Keratinocyte (primary cell): ENCODE data around the gene BCAS3. TPM values are rescaled to one million over a fixed set of nuclear protein-coding genes. Genes with fewer than 3 reads are reported as not detected.

Experiments
- DNase-seq: peaks from one replicate; pipeline ENCODE4 v3.0.0-alpha.2; 2011; ENCODE audit warnings: low read depth, missing footprints, low spot score
- FAIRE-seq: peaks from 2 replicates; lab custom pipeline; 2011; peaks lifted over from hg19 to GRCh38; lab: Jason Lieb, UNC
- H2AFZ ChIP-seq: 2 replicates; pipeline ENCODE4 v1.6.0; 2012; ENCODE audit warnings: low read length, control low read depth, inconsistent platforms; ENCODE audit not compliant: control insufficient read depth
- H3K27ac ChIP-seq: 2 replicates; pipeline ENCODE4 v1.5.1; 2011; ENCODE audit warnings: low read length; ENCODE audit not compliant: control insufficient read depth, insufficient read depth
- H3K27me3 ChIP-seq: 3 replicates; pipeline ENCODE4 v1.6.0; 2011; ENCODE audit warnings: low read length; ENCODE audit not compliant: control insufficient read depth, insufficient read depth; ENCODE audit errors: extremely low read depth
- H3K36me3 ChIP-seq, 2 experiments: 2 replicates in 1 of 2; 3 replicates in 1 of 2; pipeline ENCODE4 v1.5.1; 2011; ENCODE audit warnings: low read length in 2 of 2, mild to moderate bottlenecking in 1 of 2; ENCODE audit not compliant: control insufficient read depth in 2 of 2, insufficient read depth in 2 of 2; ENCODE audit errors: extremely low read depth in 1 of 2
- H3K4me1 ChIP-seq: 3 replicates; pipeline ENCODE4 v1.5.1; 2011; ENCODE audit warnings: low read length; ENCODE audit not compliant: control insufficient read depth, insufficient read depth; ENCODE audit errors: extremely low read depth
- H3K4me2 ChIP-seq: 3 replicates; pipeline ENCODE4 v1.6.0; 2011; ENCODE audit warnings: low read depth, low read length; ENCODE audit not compliant: control insufficient read depth, insufficient read depth; ENCODE audit errors: extremely low read depth
- H3K4me3 ChIP-seq, 3 experiments: fragments of 200-600 bp in 1 of 3; sonication (generic) in 1 of 3; 2 replicates in 2 of 3; 3 replicates in 1 of 3; pipeline ENCODE4 v1.5.1; 2011 to 2016; ENCODE audit warnings: low read length in 3 of 3, mild to moderate bottlenecking in 3 of 3, control low read depth in 2 of 3, inconsistent platforms in 1 of 3, low read depth in 1 of 3, mixed read lengths in 1 of 3, mixed run types in 1 of 3, moderate library complexity in 1 of 3; ENCODE audit not compliant: control insufficient read depth in 2 of 3, insufficient read depth in 2 of 3; ENCODE audit errors: extremely low read depth in 1 of 3
- H3K79me2 ChIP-seq: 2 replicates; pipeline ENCODE4 v1.6.0; 2012; ENCODE audit warnings: low read length; ENCODE audit not compliant: control insufficient read depth, insufficient read depth
- H3K9ac ChIP-seq: 3 replicates; pipeline ENCODE4 v1.6.0; 2011; ENCODE audit warnings: low read length; ENCODE audit not compliant: control insufficient read depth, insufficient read depth; ENCODE audit errors: extremely low read depth
- H3K9me1 ChIP-seq: 3 replicates; pipeline ENCODE4 v1.6.0; 2011; ENCODE audit warnings: low read length; ENCODE audit not compliant: control insufficient read depth, insufficient read depth; ENCODE audit errors: extremely low read depth
- H3K9me3 ChIP-seq: 2 replicates; pipeline ENCODE4 v1.5.1; 2012; ENCODE audit warnings: low read depth, low read length; ENCODE audit not compliant: control insufficient read depth
- H4K20me1 ChIP-seq: 3 replicates; pipeline ENCODE4 v1.6.0; 2011; ENCODE audit warnings: low read length; ENCODE audit not compliant: control insufficient read depth, insufficient read depth; ENCODE audit errors: extremely low read depth
- CTCF ChIP-seq, 3 experiments: IDR thresholded peaks in 1 of 3; conservative IDR thresholded peaks in 1 of 3; optimal IDR thresholded peaks in 1 of 3; 2 replicates in 2 of 3; 3 replicates in 1 of 3; pipeline versions ENCODE3 to v1.5.1; 2011; ENCODE audit warnings: low read length in 3 of 3, mild to moderate bottlenecking in 3 of 3, moderate library complexity in 2 of 3, control low read depth in 1 of 3, inconsistent platforms in 1 of 3; ENCODE audit not compliant: insufficient read depth in 2 of 3; ENCODE audit errors: extremely low read depth in 1 of 3
- EZH2 ChIP-seq: IDR thresholded peaks from one replicate; pipeline ENCODE4 v1.6.1; 2012; ENCODE audit warnings: inconsistent platforms, mild to moderate bottlenecking, low read length, moderate library complexity
- dilution Hi-C: fragments of 300-500 bp; cut with MboI; formaldehyde crosslinking; loops from one replicate; pipeline ENCODE4 v1.7.0; 2020; ENCODE audit warnings: low sequenced_read_pairs; ENCODE audit not compliant: extremely low pct_ligation_motif_present
- polyA plus RNA-seq, 5 experiments: library from polyadenylated mRNA; depleted of rRNA in 3 of 5; stranded (reverse) in 3 of 5; stranded (forward) in 1 of 5; unstranded in 1 of 5; fragments of >200 nt; gene quantifications; 1 replicate in 1 of 5; 2 replicates in 3 of 5; 3 replicates in 1 of 5; pipeline versions ENCODE4 v1.2.1 to v1.2.3, GENCODE V29; 2011 to 2012; ENCODE audit warnings: missing spikeins in 2 of 5, low read depth in 1 of 5, low replicate concordance in 1 of 5

Gene BCAS3
- polyA plus RNA-seq, 1 donor (not counting 4 experiments of a cell fraction or from before 2014, with no cell fraction given) = 11.8 TPM

DNA sequence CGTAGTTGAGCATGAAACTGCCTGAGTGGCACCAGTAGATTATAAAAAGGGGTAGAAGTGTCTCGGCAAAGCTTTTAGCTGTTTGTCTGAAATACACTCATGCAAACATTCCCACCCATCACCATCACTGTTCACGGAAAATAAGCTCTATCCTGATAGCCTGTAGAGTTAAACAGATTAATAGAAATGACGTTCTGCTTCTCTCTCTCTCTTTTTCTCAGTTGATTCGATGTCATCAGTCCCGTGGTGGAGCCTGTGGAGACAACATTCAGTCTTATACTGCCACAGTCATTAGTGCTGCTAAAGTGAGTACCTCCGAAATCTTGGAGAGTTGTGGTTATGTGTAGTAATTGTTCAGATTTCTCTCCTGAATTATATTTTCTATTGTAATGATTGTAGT is 224.7 kb downstream of the BCAS3 start:
- Histone ChIP-seq H3K27ac (no peak overlapping the region), H2AFZ (no peak overlapping the region)
- dilution Hi-C loops = no loop called here

GRCh38 chr17:60904582-60904981 is 226.9 kb downstream of the BCAS3 start:
- Histone ChIP-seq H3K79me2 (no peaks in the 10 kb centered on the region), H3K9me3 (no peaks in the 10 kb centered on the region), H3K4me2 (no peak overlapping the region), H3K4me3 (no peak overlapping the region), H3K36me3 (no peaks in the 10 kb centered on the region), H3K27me3 (no peaks in the 10 kb centered on the region), H3K9ac (no peak overlapping the region), H3K27ac (no peak overlapping the region), H2AFZ (no peak overlapping the region), H4K20me1 (no peaks in the 10 kb centered on the region), H3K9me1 (no peaks in the 10 kb centered on the region), H3K4me1 (peaks cover 6% of the 10 kb centered on the region)
- DNase-seq (no peak), FAIRE-seq (no peak)
- TF ChIP-seq EZH2 (no peak), CTCF (optimal IDR thresholded peaks at IDR 0.05 in 1 of 3, IDR thresholded peaks at IDR 0.05 in 1 of 3, conservative IDR thresholded peaks at IDR 0.05 in 1 of 3; ENCODE audit: extremely low read depth in 1 of 3, insufficient read depth in 2 of 3, low read length in 3 of 3) (no peak)
- dilution Hi-C loops = no loop called here

More for the DNA sequence above, 224.7 kb downstream of the BCAS3 start:
- H3K9ac ChIP-seq = no peak overlapping the region
- H4K20me1 ChIP-seq = no peaks in the 10 kb centered on the region
- H3K4me3 ChIP-seq = no peak overlapping the region
- H3K9me1 ChIP-seq = no peaks in the 10 kb centered on the region
- peaks cover 6% of the 10 kb centered on the region for H3K4me1 ChIP-seq
- H3K36me3 ChIP-seq = no peaks in the 10 kb centered on the region
- TF ChIP-seq CTCF (optimal IDR thresholded peaks at IDR 0.05 in 1 of 3, IDR thresholded peaks at IDR 0.05 in 1 of 3, conservative IDR thresholded peaks at IDR 0.05 in 1 of 3; ENCODE audit: extremely low read depth in 1 of 3, insufficient read depth in 2 of 3, low read length in 3 of 3) (no peak), EZH2 (no peak)
- H3K27me3 ChIP-seq = no peaks in the 10 kb centered on the region
- no peaks in the 10 kb centered on the region for H3K79me2 ChIP-seq
- no peak for FAIRE-seq
- H3K4me2 ChIP-seq = no peak overlapping the region
- DNase-seq = no peak
- no peaks in the 10 kb centered on the region for H3K9me3 ChIP-seq
